Measurements from ENCODE around the gene RANBP3.

The RANBP3 gene

GRCh38 chr19:5948752-5949564 lies 29.0 kb downstream of the RANBP3 start:
- Histone ChIP-seq H3K4me1 (ENCODE audit: control insufficient read depth, insufficient read depth, low read length) (peaks cover 49% of the 10 kb centered on the region), H3K9me3 (ENCODE audit: control insufficient read depth, low read length) (no peaks in the 10 kb centered on the region), H3K9ac (ENCODE audit: low read length) (no peak overlapping the region), H3K4me3 (ENCODE audit: low read length) (no peak overlapping the region), H3K27me3 (ENCODE audit: control insufficient read depth, insufficient read depth, low read length) (no peaks in the 10 kb centered on the region), H3K36me3 (ENCODE audit: control insufficient read depth, insufficient read depth, low read length) (no peaks in the 10 kb centered on the region)

GRCh38 chr19:5947435-5947834 lies 30.5 kb downstream of the RANBP3 start:
- Histone ChIP-seq H3K4me1 (ENCODE audit: control insufficient read depth, insufficient read depth, low read length) (peaks cover 40% of the 10 kb centered on the region), H3K4me3 (ENCODE audit: low read length) (no peak overlapping the region), H3K36me3 (ENCODE audit: control insufficient read depth, insufficient read depth, low read length) (no peaks in the 10 kb centered on the region), H3K9me3 (ENCODE audit: control insufficient read depth, low read length) (no peaks in the 10 kb centered on the region), H3K9ac (ENCODE audit: low read length) (no peak overlapping the region), H3K27me3 (ENCODE audit: control insufficient read depth, insufficient read depth, low read length) (no peaks in the 10 kb centered on the region)

- Histone ChIP-seq H3K9me3 (ENCODE audit: control insufficient read depth, low read length) (no peaks in the 10 kb centered on the region), H3K27me3 (ENCODE audit: control insufficient read depth, insufficient read depth, low read length) (no peaks in the 10 kb centered on the region), H3K9ac (ENCODE audit: low read length) (no peak overlapping the region), H3K4me1 (ENCODE audit: control insufficient read depth, insufficient read depth, low read length) (peaks cover 14% of the 10 kb centered on the region), H3K36me3 (ENCODE audit: control insufficient read depth, insufficient read depth, low read length) (no peaks in the 10 kb centered on the region), H3K4me3 (ENCODE audit: low read length) (no peak overlapping the region)
Measured at GRCh38 chr19:5943623-5944022, 34.3 kb downstream of the RANBP3 start.

- H3K4me3 ChIP-seq (ENCODE audit: low read length) = no peak overlapping the region
- no peaks in the 10 kb centered on the region for H3K9me3 ChIP-seq (ENCODE audit: control insufficient read depth, low read length)
- peaks cover 14% of the 10 kb centered on the region for H3K4me1 ChIP-seq (ENCODE audit: control insufficient read depth, insufficient read depth, low read length)
- H3K36me3 ChIP-seq (ENCODE audit: control insufficient read depth, insufficient read depth, low read length) = no peaks in the 10 kb centered on the region
- no peaks in the 10 kb centered on the region for H3K27me3 ChIP-seq (ENCODE audit: control insufficient read depth, insufficient read depth, low read length)
- H3K9ac ChIP-seq (ENCODE audit: low read length) = no peak overlapping the region
Measured at GRCh38 chr19:5943045-5943444, 34.9 kb downstream of the RANBP3 start.

- Histone ChIP-seq H3K9ac (ENCODE audit: low read length) (no peak overlapping the region), H3K4me3 (ENCODE audit: low read length) (no peak overlapping the region), H3K36me3 (ENCODE audit: control insufficient read depth, insufficient read depth, low read length) (no peaks in the 10 kb centered on the region)
Measured at GRCh38 chr19:5941673-5942072, 36.3 kb downstream of the RANBP3 start.

GRCh38 chr19:5940260-5941208 lies 37.4 kb downstream of the RANBP3 start:
- H3K9ac ChIP-seq (ENCODE audit: low read length) = no peak overlapping the region
- H3K4me1 ChIP-seq (ENCODE audit: control insufficient read depth, insufficient read depth, low read length) = peaks cover 22% of the 10 kb centered on the region
- no peaks in the 10 kb centered on the region for H3K9me3 ChIP-seq (ENCODE audit: control insufficient read depth, low read length)
- H3K27me3 ChIP-seq (ENCODE audit: control insufficient read depth, insufficient read depth, low read length) = no peaks in the 10 kb centered on the region
- H3K36me3 ChIP-seq (ENCODE audit: control insufficient read depth, insufficient read depth, low read length) = no peaks in the 10 kb centered on the region
- no peak overlapping the region for H3K4me3 ChIP-seq (ENCODE audit: low read length)

More at GRCh38 chr19:5941673-5942072, 36.3 kb downstream of the RANBP3 start:
- H3K27me3 ChIP-seq (ENCODE audit: control insufficient read depth, insufficient read depth, low read length) = no peaks in the 10 kb centered on the region
- H3K9me3 ChIP-seq (ENCODE audit: control insufficient read depth, low read length) = no peaks in the 10 kb centered on the region
- H3K4me1 ChIP-seq (ENCODE audit: control insufficient read depth, insufficient read depth, low read length) = peaks cover 11% of the 10 kb centered on the region

- Histone ChIP-seq H3K4me1 (ENCODE audit: control insufficient read depth, insufficient read depth, low read length) (peaks cover 19% of the 10 kb centered on the region), H3K27me3 (ENCODE audit: control insufficient read depth, insufficient read depth, low read length) (no peaks in the 10 kb centered on the region), H3K4me3 (ENCODE audit: low read length) (no peak overlapping the region), H3K36me3 (ENCODE audit: control insufficient read depth, insufficient read depth, low read length) (no peaks in the 10 kb centered on the region), H3K9ac (ENCODE audit: low read length) (no peak overlapping the region), H3K9me3 (ENCODE audit: control insufficient read depth, low read length) (no peaks in the 10 kb centered on the region)
Measured at GRCh38 chr19:5937550-5937949, 40.4 kb downstream of the RANBP3 start.

GRCh38 chr19:5936292-5936592 lies 41.7 kb downstream of the RANBP3 start:
- no peaks in the 10 kb centered on the region for H3K27me3 ChIP-seq (ENCODE audit: control insufficient read depth, insufficient read depth, low read length)
- H3K9ac ChIP-seq (ENCODE audit: low read length) = no peak overlapping the region
- H3K4me3 ChIP-seq (ENCODE audit: low read length) = no peak overlapping the region
- peaks cover 15% of the 10 kb centered on the region for H3K4me1 ChIP-seq (ENCODE audit: control insufficient read depth, insufficient read depth, low read length)
- H3K9me3 ChIP-seq (ENCODE audit: control insufficient read depth, low read length) = no peaks in the 10 kb centered on the region
- peaks cover under 1% of the 10 kb centered on the region for H3K36me3 ChIP-seq (ENCODE audit: control insufficient read depth, insufficient read depth, low read length)

- Histone ChIP-seq H3K27me3 (ENCODE audit: control insufficient read depth, insufficient read depth, low read length) (no peaks in the 10 kb centered on the region), H3K4me1 (ENCODE audit: control insufficient read depth, insufficient read depth, low read length) (peaks cover 15% of the 10 kb centered on the region), H3K9me3 (ENCODE audit: control insufficient read depth, low read length) (no peaks in the 10 kb centered on the region), H3K4me3 (ENCODE audit: low read length) (no peak overlapping the region), H3K36me3 (ENCODE audit: control insufficient read depth, insufficient read depth, low read length) (peaks cover 6% of the 10 kb centered on the region), H3K9ac (ENCODE audit: low read length) (no peak overlapping the region)
Measured at GRCh38 chr19:5935473-5936291, 42.3 kb downstream of the RANBP3 start.

GRCh38 chr19:5934774-5935472 lies 43.0 kb downstream of the RANBP3 start:
- no peak overlapping the region for H3K4me3 ChIP-seq (ENCODE audit: low read length)
- H3K27me3 ChIP-seq (ENCODE audit: control insufficient read depth, insufficient read depth, low read length) = no peaks in the 10 kb centered on the region
- H3K36me3 ChIP-seq (ENCODE audit: control insufficient read depth, insufficient read depth, low read length) = peaks cover 10% of the 10 kb centered on the region
- no peaks in the 10 kb centered on the region for H3K9me3 ChIP-seq (ENCODE audit: control insufficient read depth, low read length)
- no peak overlapping the region for H3K9ac ChIP-seq (ENCODE audit: low read length)
- peaks cover 15% of the 10 kb centered on the region for H3K4me1 ChIP-seq (ENCODE audit: control insufficient read depth, insufficient read depth, low read length)

GRCh38 chr19:5934069-5934401 lies 43.9 kb downstream of the RANBP3 start:
- H3K9ac ChIP-seq (ENCODE audit: low read length) = no peak overlapping the region
- peaks cover 21% of the 10 kb centered on the region for H3K4me1 ChIP-seq (ENCODE audit: control insufficient read depth, insufficient read depth, low read length)
- H3K4me3 ChIP-seq (ENCODE audit: low read length) = no peak overlapping the region
- no peaks in the 10 kb centered on the region for H3K9me3 ChIP-seq (ENCODE audit: control insufficient read depth, low read length)
- H3K36me3 ChIP-seq (ENCODE audit: control insufficient read depth, insufficient read depth, low read length) = peaks cover 10% of the 10 kb centered on the region
- H3K27me3 ChIP-seq (ENCODE audit: control insufficient read depth, insufficient read depth, low read length) = no peaks in the 10 kb centered on the region
